MV-4-11 (cell line): ENCODE measurements around the gene FNDC11.

ENCODE experiments used
- DNase-seq: peaks from one replicate; lab custom pipeline; 2025; lab: John Stamatoyannopoulos, UW

The FNDC11 gene

DNA sequence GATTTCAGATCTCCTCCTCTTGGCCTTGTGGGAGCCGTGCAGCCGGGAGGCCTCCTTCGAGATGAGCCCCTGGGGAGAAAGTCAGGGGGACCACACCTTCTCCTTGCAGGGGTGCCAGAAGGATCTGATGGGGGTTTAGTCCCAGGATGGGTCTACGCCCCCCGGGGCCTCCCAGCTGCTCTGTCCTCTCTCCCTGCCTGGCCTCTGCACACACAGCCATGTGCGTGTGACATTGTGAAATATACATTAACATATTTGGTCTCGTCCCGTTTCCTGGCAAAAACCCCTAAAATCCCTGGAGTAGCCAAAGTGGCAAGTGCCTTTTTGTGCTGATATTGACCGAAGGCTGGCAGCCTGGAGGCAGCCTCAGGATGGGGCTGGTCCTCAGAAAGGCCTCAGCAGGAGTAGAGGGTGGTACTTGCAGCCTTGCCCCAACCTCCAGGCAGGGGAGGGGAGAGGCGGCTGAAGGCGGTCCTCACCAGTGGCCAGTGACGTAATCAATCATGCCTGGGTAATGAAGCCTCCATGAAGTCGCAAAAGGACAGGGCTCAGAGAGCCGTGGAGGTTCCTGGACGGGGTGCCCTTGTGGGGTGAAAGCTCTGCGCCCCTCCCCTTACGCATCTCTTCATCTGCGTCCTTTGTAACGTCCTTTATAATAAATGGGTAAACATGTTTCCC is 25.2 kb downstream of the FNDC11 start:
- peak; percentile 53 for DNase-seq

DNA sequence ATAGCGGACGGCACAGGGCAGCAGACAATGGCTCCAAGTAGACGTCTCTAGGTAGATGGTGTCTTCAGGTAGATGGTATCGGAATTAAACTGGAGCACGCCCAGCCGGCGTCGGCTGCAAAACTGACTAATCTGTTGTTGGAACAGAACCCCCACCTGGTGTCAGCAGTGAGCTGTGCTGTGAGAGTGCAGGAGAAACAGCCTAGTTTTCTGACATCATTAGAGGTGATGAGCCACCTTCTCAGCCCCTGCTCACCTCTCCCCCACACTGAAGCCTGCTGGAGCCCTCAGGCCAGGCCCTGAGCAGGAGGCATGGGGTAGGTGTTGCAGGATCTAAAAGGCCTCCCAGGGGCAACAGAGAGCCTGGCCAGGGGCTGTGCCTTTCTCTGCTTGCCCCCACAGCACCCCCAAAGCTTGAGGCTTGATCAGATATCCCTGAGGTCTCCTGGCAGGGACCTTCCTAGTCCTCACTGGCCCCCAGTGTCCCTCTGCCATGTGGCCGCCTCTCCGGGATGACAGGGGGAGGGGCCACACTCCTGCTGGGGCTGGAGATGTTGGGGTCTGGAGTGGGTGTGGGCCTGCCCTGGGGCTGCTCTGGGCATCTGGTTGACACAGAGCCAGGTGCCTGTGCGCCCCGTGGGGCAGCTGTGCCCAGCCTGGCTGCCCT is 27.0 kb downstream of the FNDC11 start:
- no peak for DNase-seq

DNA sequence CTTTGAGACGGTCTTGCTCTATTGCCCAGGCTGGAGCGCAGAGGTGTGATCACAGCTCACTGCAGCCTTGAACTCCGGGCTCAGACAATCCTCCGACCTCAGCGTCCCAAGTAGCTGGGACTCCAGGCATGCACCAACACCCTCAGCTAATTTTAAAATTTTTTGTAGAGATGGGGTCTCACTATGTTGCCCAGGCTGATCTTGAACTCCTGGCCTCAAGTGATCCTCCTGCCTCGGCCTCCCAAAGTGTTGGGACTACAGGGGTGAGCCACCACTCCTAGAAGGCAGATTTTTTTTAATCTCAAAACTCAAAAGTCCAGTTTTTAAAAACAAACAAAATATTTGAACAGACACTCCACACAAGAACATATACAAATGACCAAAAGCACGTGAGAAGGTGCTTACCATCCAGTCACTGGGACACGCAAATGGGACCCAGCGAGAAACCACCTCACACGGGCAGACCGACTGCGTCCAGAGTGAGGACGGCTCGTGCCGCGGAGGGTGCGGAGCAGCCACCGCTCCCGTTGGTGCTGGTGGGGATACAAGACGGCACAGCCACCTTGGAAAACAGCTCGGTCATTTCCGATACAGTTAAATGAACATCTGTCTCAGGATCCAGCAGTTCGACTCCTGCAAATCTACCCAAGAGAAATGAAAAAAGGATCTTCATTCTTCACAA is 28.6 kb downstream of the FNDC11 start:
- DNase-seq, result no peak

DNA sequence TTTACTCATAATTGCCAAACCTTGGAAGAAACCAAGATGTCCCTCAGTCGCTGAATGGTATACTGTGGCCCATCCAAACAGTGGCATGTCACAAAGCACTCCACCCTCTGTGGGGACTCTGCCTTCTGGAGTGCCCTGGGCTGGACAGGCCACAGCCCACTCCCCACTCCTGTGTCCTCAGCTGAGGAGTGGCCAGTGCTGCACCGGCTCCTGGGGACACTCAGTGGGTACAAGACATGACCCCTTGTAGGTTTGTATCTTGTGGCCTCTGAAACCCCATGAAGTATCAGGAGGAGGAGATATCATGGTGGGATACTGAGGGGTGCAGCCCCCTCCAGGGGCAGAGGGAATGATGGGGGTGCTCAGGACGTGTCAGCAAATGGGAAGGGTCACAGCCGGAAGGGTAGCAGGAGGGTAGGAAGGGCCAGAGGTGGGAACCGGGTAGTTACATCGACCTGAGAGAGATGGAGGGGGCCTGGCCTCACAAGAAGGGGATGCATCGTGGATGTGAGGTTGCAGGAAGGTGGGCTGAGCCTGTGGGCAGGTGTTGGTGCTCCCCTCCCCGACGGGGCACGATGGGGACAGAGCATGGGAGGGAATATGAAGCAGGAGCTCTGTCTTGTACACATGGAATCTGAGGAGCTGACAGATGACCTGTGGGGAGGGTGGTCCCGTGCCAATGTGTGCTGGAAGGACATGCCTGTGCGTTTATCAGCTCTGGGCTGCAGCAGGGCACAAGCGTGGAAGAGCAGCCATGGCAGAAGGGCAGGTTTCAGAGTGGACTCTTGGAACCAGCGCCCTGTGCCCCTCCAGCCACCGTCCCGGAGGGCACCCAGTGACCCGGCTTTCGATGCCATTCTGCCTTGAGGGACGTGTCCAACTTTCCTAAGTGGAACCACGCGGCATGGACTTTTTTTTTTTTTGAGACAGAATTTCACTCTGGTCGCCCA is 31.9 kb downstream of the FNDC11 start:
- DNase-seq, result no peak

DNA sequence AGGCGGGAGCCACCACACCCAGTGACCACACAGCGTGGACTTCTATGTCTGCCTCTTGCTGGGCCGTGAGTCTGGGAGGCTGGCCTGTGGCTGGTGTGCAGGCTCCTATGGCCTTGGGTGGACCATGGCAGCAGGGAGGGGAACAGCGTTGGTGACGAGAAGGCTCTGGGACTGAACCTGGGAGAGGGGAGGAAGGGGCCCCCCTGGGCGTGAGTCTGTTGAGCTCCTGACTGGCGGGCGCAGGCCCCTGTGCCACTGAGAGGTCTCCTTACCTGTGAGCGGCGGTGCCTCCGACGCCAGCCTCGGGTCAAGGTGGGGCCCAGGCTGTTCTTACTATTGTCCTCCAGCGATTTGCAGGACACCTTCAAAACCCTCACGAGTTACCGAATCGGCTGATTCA is 32.8 kb downstream of the FNDC11 start:
- no peak for DNase-seq

DNA sequence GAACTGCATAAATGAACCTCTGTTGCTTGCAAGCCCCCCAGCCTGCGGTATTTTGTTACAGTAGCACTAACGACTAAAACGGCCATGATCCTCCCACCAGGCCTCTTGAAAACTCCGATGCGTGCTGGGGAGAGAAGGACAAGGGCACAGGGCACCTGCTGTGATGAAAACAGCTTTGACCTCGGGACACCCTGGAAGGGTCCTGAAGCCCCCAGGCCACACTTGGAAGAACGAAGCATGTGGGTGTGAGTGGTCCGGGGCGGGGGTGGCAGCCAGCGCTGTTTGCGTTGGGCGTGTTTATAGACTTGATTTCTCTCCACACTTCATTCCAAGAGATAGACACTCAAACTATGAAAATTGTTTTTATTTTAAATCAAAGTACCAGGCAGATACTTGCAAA is 33.3 kb downstream of the FNDC11 start:
- no peak for DNase-seq

DNA sequence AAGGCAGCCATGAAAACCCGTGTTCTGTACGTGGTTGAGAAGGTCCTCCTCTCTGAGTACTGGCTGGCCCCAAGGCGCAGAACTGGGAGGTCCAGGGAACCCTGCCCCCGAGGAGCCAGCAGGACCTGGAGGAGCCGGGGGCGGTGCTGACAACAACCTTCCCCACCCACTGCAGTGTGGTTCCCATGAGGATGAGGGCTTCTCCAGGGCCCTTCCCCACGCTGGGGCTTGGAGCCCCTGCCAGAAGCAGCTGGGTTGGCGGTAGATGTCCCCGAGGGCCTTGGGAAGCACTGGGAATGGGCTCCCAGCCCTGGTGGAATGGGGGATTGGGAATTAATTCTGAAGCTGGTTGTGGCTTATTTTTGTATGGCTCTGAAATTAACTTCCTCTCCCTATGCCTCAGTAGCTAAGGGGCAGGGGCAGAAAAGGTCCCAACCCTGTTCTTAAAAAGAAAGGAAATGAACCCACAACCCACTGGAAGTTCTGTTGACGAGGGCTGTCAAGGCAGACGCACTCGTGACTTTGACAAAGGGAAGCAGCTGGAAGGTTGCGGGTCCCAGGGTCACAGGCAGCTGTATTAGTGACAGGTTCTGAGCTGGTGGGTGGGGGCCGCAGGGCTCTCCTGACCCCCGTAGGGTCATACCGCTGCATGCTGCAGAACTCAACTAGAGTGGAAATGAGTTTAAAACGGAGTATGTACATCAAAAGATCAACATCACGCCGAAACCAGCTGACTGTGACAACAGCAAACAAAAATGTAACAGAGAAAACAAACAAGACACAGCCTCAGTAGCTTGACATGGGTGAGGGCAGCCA is 34.0 kb downstream of the FNDC11 start:
- peak; percentile 43 for DNase-seq

DNA sequence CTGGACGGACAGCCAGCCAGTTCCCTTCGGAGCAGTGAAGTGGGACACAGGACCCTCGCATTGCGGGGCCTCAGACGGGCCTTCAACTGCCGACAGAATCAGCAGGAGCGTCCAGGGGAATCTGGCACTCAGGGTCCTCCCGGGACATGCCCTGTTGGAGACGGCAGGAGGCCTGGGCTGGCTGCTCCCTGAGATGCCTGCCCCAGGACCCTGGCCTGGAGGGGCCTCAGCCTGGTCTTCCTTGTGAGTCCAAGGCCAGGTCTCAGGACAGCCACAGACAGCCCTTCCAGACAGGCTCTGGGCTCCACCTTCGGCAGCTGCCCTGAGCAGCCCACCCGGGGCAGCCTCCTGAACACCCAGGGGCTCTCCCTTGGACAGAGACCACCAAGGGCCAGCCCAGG is 34.7 kb downstream of the FNDC11 start:
- DNase-seq, result no peak

DNA sequence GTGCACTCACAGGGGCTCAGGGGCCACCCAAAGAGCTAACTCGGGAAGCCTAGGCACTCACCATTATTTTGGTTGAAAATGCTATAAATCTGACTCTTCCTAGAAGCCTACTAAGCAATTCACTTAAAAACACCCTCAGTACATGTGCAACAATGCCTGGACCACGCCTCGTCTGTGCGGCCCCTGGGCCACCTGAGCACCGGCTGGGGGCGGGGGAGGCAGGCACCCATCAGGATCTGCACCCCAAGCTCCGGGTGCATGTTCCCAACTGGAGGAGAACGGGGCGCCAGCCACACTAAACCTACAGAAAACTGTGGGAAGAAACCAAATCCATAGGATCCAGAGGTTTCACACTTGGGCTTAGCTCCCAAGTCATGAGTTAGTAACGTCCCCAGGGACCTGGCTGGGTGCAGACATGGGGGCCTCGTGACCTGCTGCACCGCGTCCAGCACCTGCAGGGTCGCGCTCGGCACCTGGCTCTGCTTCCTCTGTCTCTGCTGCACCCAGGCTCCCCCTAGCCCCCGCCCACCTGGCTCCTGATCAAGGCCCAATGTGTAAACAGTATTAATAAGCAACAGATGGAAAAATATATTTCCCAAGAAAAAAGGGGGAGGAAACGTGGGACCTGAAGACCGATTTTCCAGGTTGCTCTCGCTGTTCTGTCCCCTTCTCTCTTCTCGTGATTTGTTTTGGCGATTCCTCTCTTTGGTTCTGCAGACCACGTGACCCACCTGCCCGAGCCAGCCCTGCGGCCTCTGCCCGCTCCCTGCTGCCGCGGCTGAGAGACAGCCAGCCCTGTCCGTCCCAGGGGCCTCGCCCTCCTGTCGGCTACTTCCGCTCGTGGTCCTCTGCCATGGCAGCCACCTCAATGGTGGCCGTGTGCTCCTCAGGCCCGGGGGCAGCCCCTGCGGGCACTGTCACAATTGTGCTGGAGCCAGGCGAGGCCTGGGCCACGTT is 35.6 kb downstream of the FNDC11 start:
- no peak for DNase-seq

DNA sequence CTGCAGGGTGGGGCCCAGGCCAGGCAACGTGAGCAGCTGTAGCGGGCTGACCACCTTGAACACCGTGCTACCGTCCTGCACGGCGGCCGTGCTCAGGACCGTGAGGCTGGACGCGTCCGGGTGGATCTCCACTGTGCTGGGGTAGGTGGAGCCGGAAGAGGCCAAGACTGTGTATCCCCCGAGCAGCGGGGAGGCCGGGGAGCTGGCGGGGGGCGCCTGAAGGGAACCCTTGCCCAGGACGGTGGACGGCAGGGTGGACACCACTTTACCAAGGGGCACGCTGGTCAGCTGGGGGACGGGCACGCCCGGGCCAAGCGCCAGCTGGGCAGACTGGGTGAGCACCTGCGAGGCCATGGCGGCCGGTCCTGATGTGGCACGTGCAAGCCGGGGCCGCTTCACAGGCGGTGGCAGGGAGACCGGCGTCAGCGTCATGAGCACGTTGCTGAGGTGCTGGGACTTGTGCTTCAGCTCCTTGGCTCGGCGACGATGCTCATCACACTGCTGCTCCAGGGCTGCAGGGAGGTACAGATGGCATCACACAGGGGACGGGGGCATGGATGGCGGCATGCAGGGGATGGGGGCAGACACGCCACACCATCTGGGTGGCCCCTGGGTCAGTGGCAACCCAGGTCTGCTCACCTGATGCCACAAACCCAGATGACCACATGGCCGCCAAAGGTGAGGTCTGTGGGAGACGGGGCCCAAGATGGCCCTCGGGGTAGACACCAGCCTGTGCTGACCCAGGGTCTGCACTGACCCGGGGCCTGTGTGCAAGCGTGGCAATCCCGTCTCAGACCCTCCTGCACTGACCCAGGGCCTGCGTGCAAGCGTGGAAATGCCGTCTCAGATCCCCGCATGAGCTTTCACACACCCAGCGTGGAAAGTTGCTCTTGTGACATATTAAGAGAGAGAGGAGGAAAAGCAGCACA is 36.5 kb downstream of the FNDC11 start:
- no peak for DNase-seq

DNA sequence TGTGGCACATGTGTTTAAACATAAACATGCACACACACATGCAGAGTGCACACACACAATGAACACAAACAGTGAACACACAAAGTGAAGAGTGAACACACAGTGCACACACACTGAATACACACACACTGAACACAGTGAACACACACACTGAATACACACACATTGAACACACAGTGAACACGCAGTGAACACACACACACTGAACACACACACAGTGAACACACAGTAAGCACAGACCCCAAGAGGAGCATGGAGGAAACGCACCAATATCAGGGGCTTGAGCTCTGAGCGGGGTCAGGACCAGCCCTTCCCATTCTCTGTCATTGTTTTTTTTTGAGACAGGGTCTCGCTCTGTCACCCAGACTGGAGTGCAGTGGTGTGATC is 37.2 kb downstream of the FNDC11 start:
- no peak for DNase-seq

DNA sequence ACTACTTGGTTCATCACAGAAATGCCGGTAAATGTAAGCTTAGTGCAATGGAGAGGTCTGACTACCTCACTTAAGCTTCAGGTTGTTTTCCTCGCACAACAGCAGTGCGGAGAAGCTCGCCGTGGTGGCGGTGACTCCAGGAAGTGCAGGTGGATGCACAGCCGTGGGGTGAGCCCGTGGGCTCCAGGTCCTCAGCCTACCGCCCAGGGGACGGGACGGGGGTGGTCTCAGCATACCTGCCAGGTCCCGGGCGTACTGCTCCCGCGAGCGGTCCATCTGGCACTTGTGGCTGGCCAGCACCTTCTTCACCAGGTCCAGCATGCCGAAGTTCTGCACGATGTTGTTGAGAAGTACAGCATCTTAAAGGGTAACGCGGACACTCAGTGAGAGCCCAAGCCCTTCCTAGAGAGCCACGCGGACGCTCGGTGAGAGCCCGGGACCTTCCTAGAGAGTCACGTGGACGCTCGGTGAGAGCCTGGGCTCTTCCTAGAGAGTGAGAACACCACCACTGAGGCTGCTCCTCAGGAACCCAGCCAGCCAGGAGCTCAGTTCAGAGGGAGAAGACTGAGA is 37.9 kb downstream of the FNDC11 start:
- DNase-seq, result no peak

DNA sequence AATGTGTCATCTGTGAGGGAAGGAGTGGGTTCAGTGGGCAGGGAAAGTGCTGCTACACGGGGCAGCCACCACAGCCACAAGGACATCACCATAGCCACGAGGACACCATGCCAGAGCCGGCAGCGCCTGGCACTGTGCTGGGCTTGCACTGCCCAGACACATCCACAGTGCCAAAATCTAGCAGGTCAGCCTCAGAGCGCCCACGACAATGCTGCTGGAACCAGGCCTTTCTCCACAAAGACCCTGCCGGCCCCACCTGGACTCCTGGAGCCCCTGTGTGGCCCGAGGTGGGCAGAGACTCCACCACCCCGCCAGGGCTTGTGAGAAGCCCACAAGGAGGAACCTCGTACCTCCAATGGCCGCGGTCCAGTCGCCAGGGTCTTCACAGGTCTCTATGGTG is 38.7 kb downstream of the FNDC11 start:
- DNase-seq, result no peak

DNA sequence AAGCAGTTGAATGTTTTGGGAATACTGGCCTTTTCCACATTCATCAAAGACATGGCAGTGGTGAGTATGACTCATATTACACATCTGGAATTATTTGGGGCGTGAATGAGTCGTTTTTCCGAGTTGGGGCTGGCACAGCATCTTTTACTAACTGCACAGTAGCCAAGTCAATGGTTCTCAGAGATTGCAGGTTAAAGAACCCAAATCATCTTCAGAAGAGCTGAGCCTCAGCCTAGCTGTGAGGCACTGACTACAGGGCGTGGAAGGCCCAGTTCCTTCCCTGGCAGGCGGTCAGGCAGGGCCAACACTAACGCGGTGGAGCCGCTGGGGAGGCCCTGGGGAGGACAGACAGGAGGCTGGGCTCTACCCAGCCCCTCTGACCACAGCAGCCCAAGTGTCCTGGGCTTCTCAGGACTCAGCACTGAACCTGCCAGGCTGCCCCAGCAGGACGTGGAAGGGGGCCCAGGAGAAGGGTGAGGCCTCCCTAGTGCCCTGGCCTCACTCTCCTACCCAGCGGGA is 40.1 kb downstream of the FNDC11 start:
- no peak for DNase-seq

DNA sequence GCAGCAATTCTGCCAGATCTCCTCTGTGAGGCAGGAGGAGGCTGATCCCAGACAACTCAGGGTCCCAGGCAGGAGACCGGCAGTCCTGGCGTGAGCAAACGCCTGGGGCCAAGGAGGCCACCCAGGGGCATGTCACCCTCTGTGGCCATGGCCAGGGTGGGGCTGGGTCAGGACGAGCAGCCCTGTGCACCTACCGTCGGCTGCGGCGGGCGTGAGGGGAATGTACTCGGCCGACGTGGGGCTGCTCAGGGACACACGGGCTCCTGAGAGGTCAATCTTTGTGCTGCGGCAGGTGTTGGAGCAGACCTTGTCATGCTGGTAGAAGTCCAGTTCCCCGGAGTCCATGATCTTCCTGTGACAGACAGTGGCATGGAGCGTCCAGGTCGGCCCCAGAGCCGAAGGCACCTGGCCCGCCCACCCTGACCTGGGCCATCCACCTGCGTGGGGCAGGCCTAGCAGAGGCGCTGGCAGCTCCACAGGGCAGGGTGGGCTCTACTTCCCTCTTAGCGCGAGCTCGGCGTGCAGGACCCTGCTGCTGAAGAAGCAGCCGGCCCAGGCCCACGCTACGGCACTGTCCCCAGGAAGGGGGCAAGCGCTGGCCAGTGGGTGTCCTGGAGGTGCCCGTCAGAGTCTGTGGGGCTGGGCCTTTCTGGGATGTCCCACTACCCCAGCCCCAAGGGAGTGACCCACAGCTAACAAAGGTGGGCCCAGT is 41.6 kb downstream of the FNDC11 start:
- no peak for DNase-seq

DNA sequence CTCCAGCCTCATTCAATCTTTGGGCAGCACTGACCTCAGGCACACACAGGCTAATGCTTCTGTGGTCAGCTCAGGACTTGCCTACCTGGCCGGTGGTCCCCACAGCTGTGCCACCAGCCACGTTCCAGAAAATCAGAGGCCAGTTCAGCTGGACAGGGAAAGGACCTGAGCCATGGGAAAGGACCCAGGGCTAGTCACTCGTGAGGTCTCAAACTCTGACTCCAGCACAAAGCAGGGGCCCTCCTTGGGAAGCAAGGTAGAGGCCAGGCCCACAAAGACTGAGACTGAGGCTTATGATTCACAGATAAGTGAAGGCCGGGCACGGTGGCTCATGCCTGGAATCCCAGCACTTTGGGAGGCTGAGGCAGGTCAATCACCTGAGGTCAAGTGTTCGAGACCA is 42.5 kb downstream of the FNDC11 start:
- DNase-seq, result no peak

DNA sequence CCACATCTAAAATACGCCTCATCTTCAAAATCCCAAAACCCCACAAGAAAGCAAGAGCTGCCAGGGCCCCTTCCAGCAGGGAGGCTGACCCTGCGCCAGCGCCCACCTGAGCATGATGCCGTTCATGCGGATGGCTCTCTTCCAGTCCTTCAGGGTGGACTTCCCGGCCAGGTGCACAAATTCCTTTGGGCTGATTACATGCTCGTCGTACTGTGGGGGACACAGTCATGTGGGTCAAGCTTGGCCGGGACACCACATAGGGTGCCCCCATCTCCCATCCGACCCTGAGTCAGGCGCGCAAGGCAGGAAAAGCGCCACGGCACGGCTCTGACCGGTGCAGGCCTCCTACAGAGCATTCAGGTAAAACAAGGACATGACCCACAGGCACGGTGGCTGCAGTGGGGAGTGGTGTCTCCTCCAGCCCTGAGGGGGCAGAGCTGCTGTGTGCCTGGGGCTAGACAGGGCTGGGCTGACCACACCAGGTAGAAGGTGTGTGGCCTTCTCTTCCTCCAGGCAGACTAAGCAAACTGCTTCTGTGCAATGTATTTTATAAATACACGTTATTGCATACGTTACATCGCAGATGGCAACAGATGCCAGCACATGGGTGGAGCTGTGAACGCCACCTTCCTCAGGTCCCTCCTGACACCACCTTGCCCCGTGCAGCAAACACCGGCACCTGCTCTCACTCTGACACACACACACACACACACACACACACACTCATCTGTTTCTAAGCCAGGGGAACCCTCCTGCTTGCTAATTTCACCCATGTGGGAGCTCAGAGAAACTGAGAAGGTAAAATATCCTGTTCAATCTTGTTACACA is 43.9 kb downstream of the FNDC11 start:
- DNase-seq, result no peak
